HG03139 (cell line): ENCODE results near the gene TRIM9.

Experiments used
- ATAC-seq: cut with Tn5 transposase; IDR thresholded peaks from one replicate; pipeline ENCODE4 v1.9.1; 2021; ENCODE audit not compliant: unreplicated experiment

Gene TRIM9

GRCh38 chr14:51059032-51059431 is 35.9 kb downstream of the TRIM9 start:
- no peak for ATAC-seq

- no peak for ATAC-seq
These were observed 36.5 kb downstream of the TRIM9 start for GRCh38 chr14:51058382-51058781.

- ATAC-seq, result no peak
These were observed 38.5 kb downstream of the TRIM9 start for GRCh38 chr14:51056421-51056820.

- ATAC-seq, result no peak
These were observed 41.7 kb downstream of the TRIM9 start for GRCh38 chr14:51053157-51053556.

GRCh38 chr14:51044961-51045360 is 49.9 kb downstream of the TRIM9 start:
- ATAC-seq, result no peak

- no peak for ATAC-seq
These were observed 53.0 kb downstream of the TRIM9 start for GRCh38 chr14:51041883-51042282.

- ATAC-seq, result no peak
These were observed 53.8 kb downstream of the TRIM9 start for GRCh38 chr14:51041108-51041531.

GRCh38 chr14:51039252-51039651 is 55.7 kb downstream of the TRIM9 start:
- ATAC-seq, result no peak

- no peak for ATAC-seq
These were observed 59.2 kb downstream of the TRIM9 start for GRCh38 chr14:51035611-51036192.

GRCh38 chr14:51028851-51029754 is 65.8 kb downstream of the TRIM9 start:
- ATAC-seq, result no peak

GRCh38 chr14:51028361-51028760 is 66.5 kb downstream of the TRIM9 start:
- no peak for ATAC-seq

- ATAC-seq, result no peak
These were observed 70.5 kb downstream of the TRIM9 start for GRCh38 chr14:51024377-51024776.

- no peak for ATAC-seq
These were observed 70.9 kb downstream of the TRIM9 start for GRCh38 chr14:51023964-51024363.

GRCh38 chr14:51022769-51023168 is 72.1 kb downstream of the TRIM9 start:
- ATAC-seq, result no peak

GRCh38 chr14:51020024-51020710 is 74.7 kb downstream of the TRIM9 start:
- ATAC-seq, result no peak

- ATAC-seq, result no peak
These were observed 75.8 kb downstream of the TRIM9 start for GRCh38 chr14:51019089-51019488.

- ATAC-seq, result no peak
These were observed 76.4 kb downstream of the TRIM9 start for GRCh38 chr14:51018521-51018920.

- ATAC-seq, result no peak
These were observed 80.3 kb downstream of the TRIM9 start for GRCh38 chr14:51014625-51015024.

GRCh38 chr14:51014086-51014485 is 80.8 kb downstream of the TRIM9 start:
- no peak for ATAC-seq

GRCh38 chr14:51012055-51012454 is 82.8 kb downstream of the TRIM9 start:
- ATAC-seq, result no peak

- no peak for ATAC-seq
These were observed 86.5 kb downstream of the TRIM9 start for GRCh38 chr14:51008446-51008845.

- ATAC-seq, result no peak
These were observed 88.1 kb downstream of the TRIM9 start for GRCh38 chr14:51006781-51007211.
